ENCODE results near the gene MBD3L5.
A peak's percentile ranks its signal among the peaks of the same experiment; 100 is the strongest.
"Not testable (repeated sequence)": the region's sequence is repeated elsewhere in the genome, so short reads cannot be mapped to it uniquely, and the experiment has no call there.

Gene MBD3L5

GRCh38 chr19:7030278-7030677 is at the start of gene MBD3L5:
Gene MBD3L5, plus strand, starts transcription at chr19:7030578. Its CDS starts 34 bp downstream, at chr19:7030612.
- DNase-seq (ENCODE audit: low read depth): not testable (repeated sequence)

GRCh38 chr19:6983448-6983847 is 46.9 kb upstream of the MBD3L5 start:
- DNase-seq (ENCODE audit: low read depth): no peak

GRCh38 chr19:6987850-6988249 is 42.5 kb upstream of the MBD3L5 start:
- DNase-seq (ENCODE audit: low read depth): no peak

GRCh38 chr19:6988257-6988656 is 42.1 kb upstream of the MBD3L5 start:
- DNase-seq (ENCODE audit: low read depth): no peak

- DNase-seq (ENCODE audit: low read depth): no peak
These were observed 35.3 kb upstream of the MBD3L5 start for GRCh38 chr19:6995054-6995453.

GRCh38 chr19:6996810-6997209 is 33.6 kb upstream of the MBD3L5 start:
- DNase-seq (ENCODE audit: low read depth): no peak

GRCh38 chr19:6997679-6998445 is 32.5 kb upstream of the MBD3L5 start:
- peak; percentile 45 for DNase-seq (ENCODE audit: low read depth)

GRCh38 chr19:6999933-7000332 is 30.4 kb upstream of the MBD3L5 start:
- no peak for DNase-seq (ENCODE audit: low read depth)

GRCh38 chr19:7000333-7000732 is 30.0 kb upstream of the MBD3L5 start:
- no peak for DNase-seq (ENCODE audit: low read depth)

GRCh38 chr19:7000816-7001215 is 29.6 kb upstream of the MBD3L5 start:
- DNase-seq (ENCODE audit: low read depth): no peak

- DNase-seq (ENCODE audit: low read depth): peak; percentile 66
These were observed 26.0 kb upstream of the MBD3L5 start for GRCh38 chr19:7004313-7004931.

- DNase-seq (ENCODE audit: low read depth): no peak
These were observed 24.2 kb upstream of the MBD3L5 start for GRCh38 chr19:7006135-7006704.

- DNase-seq (ENCODE audit: low read depth): no peak
These were observed 22.5 kb upstream of the MBD3L5 start for GRCh38 chr19:7007859-7008258.

- DNase-seq (ENCODE audit: low read depth): no peak
These were observed 19.4 kb upstream of the MBD3L5 start for GRCh38 chr19:7010722-7011593.

GRCh38 chr19:7013678-7014077 is 16.7 kb upstream of the MBD3L5 start:
- DNase-seq (ENCODE audit: low read depth): peak; percentile 80

GRCh38 chr19:7018828-7019227 is 11.6 kb upstream of the MBD3L5 start:
- no peak for DNase-seq (ENCODE audit: low read depth)

- not testable (repeated sequence) for DNase-seq (ENCODE audit: low read depth)
These were observed 9.0 kb upstream of the MBD3L5 start, which contains the start of gene MBD3L2B for GRCh38 chr19:7021331-7021730. Gene MBD3L2B, minus strand, starts transcription at chr19:7021431. Its CDS starts 34 bp downstream, at chr19:7021397.

GRCh38 chr19:7028790-7029189 is 1.6 kb upstream of the MBD3L5 start:
- DNase-seq (ENCODE audit: low read depth): not testable (repeated sequence)

GRCh38 chr19:7040079-7040478 is 9.7 kb downstream of the MBD3L5 start, which contains the start of gene MBD3L4:
Gene MBD3L4, minus strand, starts transcription at chr19:7040179. Its CDS starts 35 bp downstream, at chr19:7040144.
- not testable (repeated sequence) for DNase-seq (ENCODE audit: low read depth)

GRCh38 chr19:7041563-7041962 is 11.2 kb downstream of the MBD3L5 start:
- DNase-seq (ENCODE audit: low read depth): not testable (repeated sequence)

- DNase-seq (ENCODE audit: low read depth): not testable (repeated sequence)
These were observed 18.6 kb downstream of the MBD3L5 start, which contains the start of gene MBD3L2 for GRCh38 chr19:7049021-7049420. Gene MBD3L2, plus strand, starts transcription at chr19:7049321. Its CDS starts 53 bp downstream, at chr19:7049374.

- DNase-seq (ENCODE audit: low read depth): not testable (repeated sequence)
These were observed 21.0 kb downstream of the MBD3L5 start for GRCh38 chr19:7051421-7051820.

All from iris pigment epithelial cell (primary cell).